ENCODE data around the gene XXYLT1.
"Not testable (repeated sequence)": the region's sequence is repeated elsewhere in the genome, so short reads cannot be mapped to it uniquely, and the experiment has no call there.

Gene XXYLT1

GRCh38 chr3:195207731-195208130, 63.2 kb downstream of the XXYLT1 start:
- DNase-seq (ENCODE audit: low read depth) = no peak

- no peak for DNase-seq (ENCODE audit: low read depth)
These were observed 63.9 kb downstream of the XXYLT1 start for GRCh38 chr3:195207056-195207455.

GRCh38 chr3:195204360-195205163, 66.4 kb downstream of the XXYLT1 start:
- DNase-seq (ENCODE audit: low read depth) = peak; percentile 78

GRCh38 chr3:195203606-195204005, 67.4 kb downstream of the XXYLT1 start:
- no peak for DNase-seq (ENCODE audit: low read depth)

GRCh38 chr3:195201295-195201694, 69.7 kb downstream of the XXYLT1 start:
- no peak for DNase-seq (ENCODE audit: low read depth)

GRCh38 chr3:195200010-195200822, 70.7 kb downstream of the XXYLT1 start:
- DNase-seq (ENCODE audit: low read depth) = no peak

GRCh38 chr3:195198426-195199346, 72.3 kb downstream of the XXYLT1 start:
- no peak for DNase-seq (ENCODE audit: low read depth)

- no peak for DNase-seq (ENCODE audit: low read depth)
These were observed 73.1 kb downstream of the XXYLT1 start for GRCh38 chr3:195197765-195198425.

GRCh38 chr3:195196266-195196665, 74.7 kb downstream of the XXYLT1 start:
- DNase-seq (ENCODE audit: low read depth) = no peak

GRCh38 chr3:195195321-195196209, 75.4 kb downstream of the XXYLT1 start:
- no peak for DNase-seq (ENCODE audit: low read depth)

- DNase-seq (ENCODE audit: low read depth) = no peak
These were observed 76.3 kb downstream of the XXYLT1 start for GRCh38 chr3:195194559-195195206.

GRCh38 chr3:195191580-195191979, 79.4 kb downstream of the XXYLT1 start:
- DNase-seq (ENCODE audit: low read depth) = no peak

- no peak for DNase-seq (ENCODE audit: low read depth)
These were observed 81.1 kb downstream of the XXYLT1 start for GRCh38 chr3:195189821-195190220.

GRCh38 chr3:195188426-195188927, 82.5 kb downstream of the XXYLT1 start:
- DNase-seq (ENCODE audit: low read depth) = no peak

- no peak for DNase-seq (ENCODE audit: low read depth)
These were observed 83.1 kb downstream of the XXYLT1 start for GRCh38 chr3:195187609-195188425.

- not testable (repeated sequence) for DNase-seq (ENCODE audit: low read depth)
These were observed 84.3 kb downstream of the XXYLT1 start for GRCh38 chr3:195186710-195187047.

- no peak for DNase-seq (ENCODE audit: low read depth)
These were observed 84.8 kb downstream of the XXYLT1 start for GRCh38 chr3:195186041-195186709.

- DNase-seq (ENCODE audit: low read depth) = no peak
These were observed 85.4 kb downstream of the XXYLT1 start for GRCh38 chr3:195185583-195185982.
